Right lobe of liver (tissue), 6 donors: ENCODE data around the gene C10orf71. TPM values are rescaled to one million over a fixed set of nuclear protein-coding genes. Genes with fewer than 3 reads are reported as not detected.

ENCODE experiments used
- ATAC-seq, 4 donors: fragments of 200-7000 bp; cut with Tn5 transposase; one replicate each; pipeline ENCODE4 v1.9.1; 2020; ENCODE audit warnings: mild to moderate bottlenecking in 4 of 4, moderate library complexity in 4 of 4
- DNase-seq, 3 donors: peaks; one replicate each; pipeline ENCODE4 v3.0.0-alpha.2; 2020
- H3K27ac ChIP-seq, 3 donors: fragments of 200-600 bp; one replicate each; pipeline ENCODE4 v1.8.0; 2022
- H3K27me3 ChIP-seq, 2 donors: fragments of 200-600 bp; one replicate each; pipeline ENCODE4 v1.8.0; 2022
- H3K36me3 ChIP-seq, 4 donors: fragments of 200-600 bp; sonication (generic) in 1 of 4; one replicate each; pipeline versions ENCODE4 v1.5.1 to v1.8.0; 2017 to 2022; ENCODE audit warnings: control low read depth in 1 of 4
- H3K4me1 ChIP-seq, 4 donors: fragments of 200-600 bp; sonication (generic) in 1 of 4; one replicate each; pipeline versions ENCODE4 v1.5.1 to v1.8.0; 2017 to 2022; ENCODE audit warnings: control low read depth in 1 of 4
- H3K4me3 ChIP-seq, 3 donors: fragments of 200-600 bp; one replicate each; pipeline ENCODE4 v1.8.0; 2022
- H3K9me3 ChIP-seq, 4 donors: fragments of 200-600 bp; sonication (generic) in 1 of 4; one replicate each; pipeline versions ENCODE4 v1.5.1 to v1.8.0; 2017 to 2022; ENCODE audit warnings: control low read depth in 1 of 4
- CTCF ChIP-seq, 4 donors: fragments of 200-600 bp in 3 of 4; fragments of 450-650 bp in 1 of 4; IDR thresholded peaks; one replicate each; pipeline versions ENCODE4 v1.5.1 to v1.8.0; 2016 to 2022; ENCODE audit warnings: antibody characterized with exemption in 4 of 4, mild to moderate bottlenecking in 2 of 4
- POLR2A ChIP-seq: fragments of 450-650 bp; IDR thresholded peaks from one replicate; pipeline ENCODE4 v1.6.1; 2017; ENCODE audit warnings: antibody characterized with exemption, mild to moderate bottlenecking
- WGBS: methylation state at CpG from one replicate; pipeline ENCODE4 v1.1.6; 2018; ENCODE audit warnings: low coverage, low lambda C conversion rate; ENCODE audit not compliant: insufficient coverage; ENCODE audit errors: missing lambda C conversion rate; 5-methylcytosine and 5-hydroxymethylcytosine counted together
- intact Hi-C, 2 donors: fragments of 100-400 bp; cut with DNase I; formaldehyde crosslinking; loops; one replicate each; pipeline versions ENCODE4 v1.11.2 to v1.14.1; 2022
- total RNA-seq, 6 experiments: library from RNA; depleted of rRNA in 2 of 6; stranded (reverse); fragments of >200 nt in 2 of 6; fragmentation: NEBNext Ultra II Directional in 3 of 6; extraction: Animal tissue kit (Norgen Biotek cat#: 25700) in 3 of 6; gene quantifications; one replicate each; pipeline versions ENCODE4 v1.1.0 to v1.2.4, GENCODE V29; 2016 to 2023
- donor health status: DM: no; HTN: yes; CAD: no.
- donor health status: DM: no; HTN: no; CAD: no.
- donor health status: DM: no; HTN: no; CAD: no.
- donor health status: DM: no; HTN: yes; CAD: no.
- donor health status: DM: no; HTN: yes; CAD: no.

Gene C10orf71
- total RNA-seq, 6 experiments from 2014 or later = 0.04 to 0.12 TPM; not detected in 4

GRCh38 chr10:49258350-49258683, 40.7 kb upstream of the C10orf71 start:
- intact Hi-C loops = no loop called here
- H3K4me1 ChIP-seq = no peaks in the 10 kb centered on the region
- no peak overlapping the region for H3K4me3 ChIP-seq
- DNase-seq (no peak), ATAC-seq (no peak)
- no peak for TF ChIP-seq CTCF (IDR thresholded peaks at IDR 0.05)
- TF ChIP-seq POLR2A = no peak
- H3K27ac ChIP-seq = no peak overlapping the region
- H3K36me3 ChIP-seq = no peaks in the 10 kb centered on the region
- H3K9me3 ChIP-seq = no peaks in the 10 kb centered on the region
- no peaks in the 10 kb centered on the region for H3K27me3 ChIP-seq

GRCh38 chr10:49260644-49261296, 38.2 kb upstream of the C10orf71 start:
- ATAC-seq = no peak
- no peaks in the 10 kb centered on the region for H3K9me3 ChIP-seq

GRCh38 chr10:49263591-49263990, 35.4 kb upstream of the C10orf71 start:
- Histone ChIP-seq H3K27me3 (no peaks in the 10 kb centered on the region), H3K27ac (no peak overlapping the region), H3K4me3 (no peak overlapping the region), H3K36me3 (no peaks in the 10 kb centered on the region), H3K4me1 (no peaks in the 10 kb centered on the region), H3K9me3 (no peaks in the 10 kb centered on the region)
- ATAC-seq (no peak), DNase-seq (no peak)
- 48% methylated on average over 3 of the region's 3 CpGs for WGBS
- intact Hi-C loops = no loop called here
- no peak for TF ChIP-seq CTCF (IDR thresholded peaks at IDR 0.05)
- TF ChIP-seq POLR2A = no peak

More at GRCh38 chr10:49260644-49261296, 38.2 kb upstream of the C10orf71 start:
- DNase-seq = no peak
- no peak for TF ChIP-seq CTCF (IDR thresholded peaks at IDR 0.05)
- no peak for TF ChIP-seq POLR2A
- intact Hi-C loops = no loop called here
- 54% methylated on average over 4 of the region's 4 CpGs for WGBS
- Histone ChIP-seq H3K4me1 (no peaks in the 10 kb centered on the region), H3K27me3 (no peaks in the 10 kb centered on the region), H3K4me3 (no peak overlapping the region), H3K36me3 (no peaks in the 10 kb centered on the region), H3K27ac (no peak overlapping the region)

- TF ChIP-seq POLR2A (no peak), CTCF (IDR thresholded peaks at IDR 0.05) (no peak)
- no peaks in the 10 kb centered on the region for H3K27me3 ChIP-seq
- ATAC-seq (no peak), DNase-seq (no peak)
- H3K4me3 ChIP-seq = no peak overlapping the region
- no peaks in the 10 kb centered on the region for H3K4me1 ChIP-seq
- H3K9me3 ChIP-seq = no peaks in the 10 kb centered on the region
- WGBS = 83% methylated on average over 2 of the region's 3 CpGs
- intact Hi-C loops = no loop called here
- no peaks in the 10 kb centered on the region for H3K36me3 ChIP-seq
- no peak overlapping the region for H3K27ac ChIP-seq
Observed at GRCh38 chr10:49264177-49264677, 34.7 kb upstream of the C10orf71 start.

- Histone ChIP-seq H3K9me3 (no peaks in the 10 kb centered on the region), H3K36me3 (no peaks in the 10 kb centered on the region), H3K4me3 (no peak overlapping the region), H3K27me3 (no peaks in the 10 kb centered on the region), H3K27ac (no peak overlapping the region), H3K4me1 (no peaks in the 10 kb centered on the region)
- ATAC-seq = no peak
- TF ChIP-seq POLR2A (no peak), CTCF (IDR thresholded peaks at IDR 0.05) (no peak)
- no peak for DNase-seq
- intact Hi-C loops = no loop called here
- 69% methylated on average over 1 of the region's 1 CpG for WGBS
Observed at GRCh38 chr10:49265885-49266284, 33.1 kb upstream of the C10orf71 start.
